ENCODE measurements around the gene SPATA24. TPM values are rescaled to one million over a fixed set of nuclear protein-coding genes. Genes with fewer than 3 reads are reported as not detected.

Gene SPATA24
- total RNA-seq, 1 experiment from 2014 or later, result 13.0 TPM

DNA sequence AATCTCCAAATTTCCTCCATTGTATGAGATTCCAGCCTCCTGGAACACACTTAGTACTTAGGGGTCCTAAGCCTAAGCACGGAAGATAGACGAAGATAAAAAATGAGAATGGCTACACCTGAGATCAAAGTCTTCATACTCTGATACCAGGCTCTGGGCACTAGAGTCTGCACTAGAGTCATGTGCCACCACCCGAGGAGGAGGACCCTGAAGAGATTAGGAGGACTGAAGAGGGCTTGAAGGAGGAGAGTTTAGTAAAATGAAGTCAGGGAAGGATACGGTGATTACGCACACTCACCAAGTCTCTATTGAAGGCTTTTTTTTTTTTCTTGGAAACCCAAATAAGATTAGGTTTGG lies 573 bp upstream of the SPATA24 start:
- H2BK120ac ChIP-seq (ENCODE audit: low read depth, low read length, poor library complexity, severe bottlenecking), result no peak overlapping the region
- H4K5ac ChIP-seq (ENCODE audit: insufficient read length, low read depth, low read length), result no peak overlapping the region
- H2BK5ac ChIP-seq (ENCODE audit: insufficient read length, low read length), result no peak overlapping the region
- H3K27me3 ChIP-seq (ENCODE audit: insufficient read depth, low read length), result no peaks in the 10 kb centered on the region
- H3K9me3 ChIP-seq (ENCODE audit: control insufficient read depth, low read depth, low read length), result no peaks in the 10 kb centered on the region
- H3K4ac ChIP-seq (ENCODE audit: low read depth, low read length), result no peak overlapping the region
- H2BK15ac ChIP-seq (ENCODE audit: low read depth, low read length), result no peak overlapping the region
- no peaks in the 10 kb centered on the region for H3K79me1 ChIP-seq (ENCODE audit: insufficient read depth, low read depth, low read length, poor library complexity, severe bottlenecking)
- peaks cover 2% of the 10 kb centered on the region; the same call in 1 of the 2 replicates for H3K27me3 Mint-ChIP-seq (ENCODE audit: low read depth)
- no peaks in the 10 kb centered on the region for H3K79me2 ChIP-seq (ENCODE audit: insufficient read depth, low read length)
- WGBS (ENCODE audit: extremely low coverage, insufficient read length, low lambda C conversion rate), result no CpG with 5 or more reads among the region's 5 CpGs
- H2BK12ac ChIP-seq (ENCODE audit: insufficient read length, low read depth, low read length), result no peak overlapping the region
- DNase-seq, result no peak
- peak overlapping the region; percentile 91 to 94 for H3K4me3 Mint-ChIP-seq
- peaks cover 16 to 20% of the 10 kb centered on the region in 2 experiments for H3K4me1 Mint-ChIP-seq
- peak overlapping the region; percentile 32 to 92 (median 48); a peak in 6 of 7 replicates for H3K27ac Mint-ChIP-seq
- H3K4me1 ChIP-seq (ENCODE audit: insufficient read depth, low read length), result peaks cover 2% of the 10 kb centered on the region; the same call in 1 of the 2 replicates
- H3K9me3 Mint-ChIP-seq, result no peaks in the 10 kb centered on the region
- H3K14ac ChIP-seq (ENCODE audit: insufficient read depth, low read length), result no peak overlapping the region
- peaks cover under 1 to 16% (median 12%) of the 10 kb centered on the region in 3 experiments; a peak in 6 of 7 replicates for H3K36me3 Mint-ChIP-seq (ENCODE audit: insufficient read depth in 1 of 3, low read depth in 3 of 3)
- no peak overlapping the region for H2BK20ac ChIP-seq (ENCODE audit: low read depth, low read length, poor library complexity, severe bottlenecking)
- no peak overlapping the region for H4K8ac ChIP-seq (replicated peaks; ENCODE audit: insufficient read length, low read depth, low read length)
- no peaks in the 10 kb centered on the region for H3K23me2 ChIP-seq (ENCODE audit: insufficient read length, low read depth, low read length, poor library complexity, severe bottlenecking)
- peak overlapping the region; percentile 51 for H2AFZ ChIP-seq (ENCODE audit: low read length)
- peak overlapping the region; percentile 74 for H3K4me2 ChIP-seq (ENCODE audit: insufficient read depth, insufficient read length, low read length)
- no peaks in the 10 kb centered on the region for H4K20me1 ChIP-seq (ENCODE audit: control insufficient read depth, insufficient read depth, insufficient read length)
- H3T11ph ChIP-seq (ENCODE audit: low read length), result no peak overlapping the region
- TF ChIP-seq CTCF (conservative IDR thresholded peaks at IDR 0.05), result no peak
- H4K91ac ChIP-seq (ENCODE audit: insufficient read length, low read depth, low read length), result no peak overlapping the region
- no peak overlapping the region for H3K27ac ChIP-seq (ENCODE audit: insufficient read length, low read depth, low read length)
- no peak overlapping the region for H3K18ac ChIP-seq (ENCODE audit: insufficient read length, low read depth, low read length)
- no peak overlapping the region for H3K56ac ChIP-seq (ENCODE audit: insufficient read length, low read depth, low read length)
- H2AK5ac ChIP-seq (ENCODE audit: insufficient read length, low read length), result no peak overlapping the region
- peak overlapping the region; percentile 5 for H3K9ac ChIP-seq (ENCODE audit: extremely low read depth, insufficient read length, low read length)
- H3K23ac ChIP-seq (ENCODE audit: insufficient read length, low read depth, low read length), result no peak overlapping the region
